Loucy (cell line): ENCODE data around the gene CD52.

Source experiments
- H2AFZ ChIP-seq: fragments of 200-600 bp; sonication (generic); 2 replicates; pipeline ENCODE4 v1.6.0; 2016; ENCODE audit warnings: antibody characterized with exemption, mild to moderate bottlenecking, low read length, moderate library complexity
- H3F3A ChIP-seq: fragments of 200-600 bp; 2 replicates; pipeline ENCODE4 v1.6.0; 2016; ENCODE audit warnings: antibody characterized with exemption, low read depth, mild to moderate bottlenecking
- H3K27me3 ChIP-seq: fragments of 200-600 bp; sonication (generic); 2 replicates; pipeline ENCODE4 v1.6.1; 2014; ENCODE audit warnings: low read length, mild to moderate bottlenecking; ENCODE audit not compliant: insufficient read depth, poor library complexity, severe bottlenecking
- H3K36me3 ChIP-seq: fragments of 200-600 bp; sonication (generic); 2 replicates; pipeline ENCODE4 v1.6.1; 2016; ENCODE audit warnings: low read length; ENCODE audit not compliant: insufficient read depth
- H3K4me1 ChIP-seq: fragments of 200-600 bp; sonication (generic); 2 replicates; pipeline ENCODE4 v1.5.1; 2014; ENCODE audit warnings: low read length, mild to moderate bottlenecking; ENCODE audit not compliant: insufficient read depth, poor library complexity, severe bottlenecking
- H3K4me2 ChIP-seq: fragments of 200-600 bp; sonication (generic); 2 replicates; pipeline ENCODE4 v1.6.0; 2014; ENCODE audit warnings: antibody characterized with exemption, low read length, low read depth, mild to moderate bottlenecking; ENCODE audit not compliant: poor library complexity, severe bottlenecking
- H3K4me3 ChIP-seq: fragments of 200-600 bp; sonication (generic); 2 replicates; pipeline ENCODE4 v1.5.1; 2014; ENCODE audit warnings: low read length, mild to moderate bottlenecking, mixed read lengths; ENCODE audit not compliant: poor library complexity, severe bottlenecking
- H3K79me2 ChIP-seq: fragments of 200-600 bp; sonication (generic); 2 replicates; pipeline ENCODE4 v1.6.1; 2014; ENCODE audit warnings: low read length; ENCODE audit not compliant: insufficient read depth
- H3K9ac ChIP-seq: fragments of 200-600 bp; sonication (generic); 2 replicates; pipeline ENCODE4 v1.6.0; 2014; ENCODE audit warnings: mild to moderate bottlenecking, low read depth, low read length, moderate library complexity; ENCODE audit not compliant: poor library complexity, severe bottlenecking
- H3K9me2 ChIP-seq: fragments of 200-600 bp; sonication (generic); replicated peaks from 2 replicates; pipeline ENCODE4 v1.6.1; 2016; ENCODE audit warnings: low read depth, low read length, mixed read lengths
- H3K9me3 ChIP-seq: fragments of 200-600 bp; sonication (generic); 2 replicates; pipeline ENCODE4 v1.6.1; 2014; ENCODE audit warnings: mild to moderate bottlenecking, antibody characterized with exemption, low read length, low read depth; ENCODE audit not compliant: insufficient read depth
- H4K20me1 ChIP-seq: fragments of 200-600 bp; sonication (generic); 2 replicates; pipeline ENCODE4 v1.6.0; 2014; ENCODE audit warnings: antibody characterized with exemption, low read length, mild to moderate bottlenecking; ENCODE audit not compliant: insufficient read depth, poor library complexity, severe bottlenecking
- CTCF ChIP-seq: fragments of 200-600 bp; sonication (generic); conservative IDR thresholded peaks from 2 replicates; pipeline ENCODE4 v1.5.1; 2014; ENCODE audit warnings: mild to moderate bottlenecking, antibody characterized with exemption, low read length
- EZH2phosphoT487 ChIP-seq: fragments of 200-600 bp; IDR thresholded peaks from 2 replicates; pipeline ENCODE4 v1.6.1; 2018; ENCODE audit warnings: antibody characterized with exemption, mild to moderate bottlenecking, moderate library complexity, borderline replicate concordance

The CD52 gene

GRCh38 chr1:26274801-26275425 lies 42.8 kb upstream of the CD52 start:
- no peaks in the 10 kb centered on the region for H3K27me3 ChIP-seq
- no peaks in the 10 kb centered on the region for H3F3A ChIP-seq
- no peaks in the 10 kb centered on the region for H4K20me1 ChIP-seq
- peaks cover 22% of the 10 kb centered on the region for H3K79me2 ChIP-seq
- no peaks in the 10 kb centered on the region for H3K9me2 ChIP-seq
- H3K36me3 ChIP-seq: peaks cover 76% of the 10 kb centered on the region
- no peak overlapping the region for H3K4me3 ChIP-seq
- peaks cover 39% of the 10 kb centered on the region for H3K4me1 ChIP-seq
- TF ChIP-seq CTCF (no peak), EZH2phosphoT487 (no peak)
- no peak overlapping the region for H3K9ac ChIP-seq
- H2AFZ ChIP-seq: no peak overlapping the region
- no peak overlapping the region for H3K4me2 ChIP-seq
- no peaks in the 10 kb centered on the region for H3K9me3 ChIP-seq

- Histone ChIP-seq H3K36me3 (peaks cover 67% of the 10 kb centered on the region), H4K20me1 (peaks cover 4% of the 10 kb centered on the region), H3K9ac (peak overlapping the region; percentile 73), H2AFZ (no peak overlapping the region), H3K9me2 (no peaks in the 10 kb centered on the region), H3K4me3 (no peak overlapping the region), H3K27me3 (no peaks in the 10 kb centered on the region), H3K79me2 (peaks cover 31% of the 10 kb centered on the region), H3F3A (no peaks in the 10 kb centered on the region), H3K4me2 (peak overlapping the region; percentile 8), H3K4me1 (peaks cover 39% of the 10 kb centered on the region), H3K9me3 (no peaks in the 10 kb centered on the region)
- TF ChIP-seq EZH2phosphoT487 (no peak), CTCF (peak; percentile 83)
Measured at GRCh38 chr1:26275580-26276431, 42.0 kb upstream of the CD52 start.

GRCh38 chr1:26276432-26276838 lies 41.3 kb upstream of the CD52 start:
- H3K27me3 ChIP-seq: no peaks in the 10 kb centered on the region
- H3K9me3 ChIP-seq: no peaks in the 10 kb centered on the region
- no peak overlapping the region for H3K4me3 ChIP-seq
- H3F3A ChIP-seq: no peaks in the 10 kb centered on the region
- no peak for TF ChIP-seq EZH2phosphoT487
- TF ChIP-seq CTCF: no peak
- peaks cover 37% of the 10 kb centered on the region for H3K79me2 ChIP-seq
- H3K4me1 ChIP-seq: peaks cover 45% of the 10 kb centered on the region
- no peaks in the 10 kb centered on the region for H3K9me2 ChIP-seq
- H3K4me2 ChIP-seq: peak overlapping the region; percentile 8
- H3K36me3 ChIP-seq: peaks cover 61% of the 10 kb centered on the region
- no peak overlapping the region for H2AFZ ChIP-seq
- H4K20me1 ChIP-seq: peaks cover 9% of the 10 kb centered on the region
- H3K9ac ChIP-seq: peak overlapping the region; percentile 73
